ENCODE data around the gene ATN1.
"Not testable (repeated sequence)": the region's sequence is repeated elsewhere in the genome, so short reads cannot be mapped to it uniquely, and the experiment has no call there.

DNA sequence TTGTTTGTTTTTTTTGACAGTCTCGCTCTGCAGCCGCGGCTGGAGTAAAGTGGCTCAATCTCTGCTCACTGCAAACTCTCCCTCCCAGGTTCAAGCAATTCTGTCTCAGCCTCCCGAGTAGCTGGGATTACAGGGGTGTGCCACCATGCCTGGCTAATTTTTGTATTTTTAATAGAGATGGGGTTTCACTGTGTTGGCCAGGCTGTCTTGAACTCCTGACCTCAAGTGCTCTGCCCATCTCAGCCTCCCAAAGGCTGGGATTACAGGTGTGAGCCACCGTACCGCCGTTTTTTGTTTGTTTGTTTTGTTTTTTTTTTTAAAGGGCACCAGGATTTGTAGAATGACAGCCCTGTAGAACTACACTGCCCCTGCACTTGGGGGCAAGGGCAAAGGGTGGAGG, 39.0 kb upstream of the ATN1 start:
- TF ChIP-seq POLR2A (IDR thresholded peaks at IDR 0.05): not testable (repeated sequence)
- TF ChIP-seq, protein P1, sequence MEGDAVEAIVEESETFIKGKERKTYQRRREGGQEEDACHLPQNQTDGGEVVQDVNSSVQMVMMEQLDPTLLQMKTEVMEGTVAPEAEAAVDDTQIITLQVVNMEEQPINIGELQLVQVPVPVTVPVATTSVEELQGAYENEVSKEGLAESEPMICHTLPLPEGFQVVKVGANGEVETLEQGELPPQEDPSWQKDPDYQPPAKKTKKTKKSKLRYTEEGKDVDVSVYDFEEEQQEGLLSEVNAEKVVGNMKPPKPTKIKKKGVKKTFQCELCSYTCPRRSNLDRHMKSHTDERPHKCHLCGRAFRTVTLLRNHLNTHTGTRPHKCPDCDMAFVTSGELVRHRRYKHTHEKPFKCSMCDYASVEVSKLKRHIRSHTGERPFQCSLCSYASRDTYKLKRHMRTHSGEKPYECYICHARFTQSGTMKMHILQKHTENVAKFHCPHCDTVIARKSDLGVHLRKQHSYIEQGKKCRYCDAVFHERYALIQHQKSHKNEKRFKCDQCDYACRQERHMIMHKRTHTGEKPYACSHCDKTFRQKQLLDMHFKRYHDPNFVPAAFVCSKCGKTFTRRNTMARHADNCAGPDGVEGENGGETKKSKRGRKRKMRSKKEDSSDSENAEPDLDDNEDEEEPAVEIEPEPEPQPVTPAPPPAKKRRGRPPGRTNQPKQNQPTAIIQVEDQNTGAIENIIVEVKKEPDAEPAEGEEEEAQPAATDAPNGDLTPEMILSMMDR (IDR thresholded peaks at IDR 0.05): not testable (repeated sequence)
